Measurements from ENCODE around the gene PACRG.

Gene PACRG

GRCh38 chr6:163019926-163020325 is 292.2 kb downstream of the PACRG start:
- no peak for FAIRE-seq

GRCh38 chr6:163021054-163021453 is 293.3 kb downstream of the PACRG start:
- no peak for FAIRE-seq

- no peak for FAIRE-seq
Observed at GRCh38 chr6:163023700-163024099, 295.9 kb downstream of the PACRG start.

GRCh38 chr6:163026893-163027292 is 299.1 kb downstream of the PACRG start:
- FAIRE-seq: no peak

DNA sequence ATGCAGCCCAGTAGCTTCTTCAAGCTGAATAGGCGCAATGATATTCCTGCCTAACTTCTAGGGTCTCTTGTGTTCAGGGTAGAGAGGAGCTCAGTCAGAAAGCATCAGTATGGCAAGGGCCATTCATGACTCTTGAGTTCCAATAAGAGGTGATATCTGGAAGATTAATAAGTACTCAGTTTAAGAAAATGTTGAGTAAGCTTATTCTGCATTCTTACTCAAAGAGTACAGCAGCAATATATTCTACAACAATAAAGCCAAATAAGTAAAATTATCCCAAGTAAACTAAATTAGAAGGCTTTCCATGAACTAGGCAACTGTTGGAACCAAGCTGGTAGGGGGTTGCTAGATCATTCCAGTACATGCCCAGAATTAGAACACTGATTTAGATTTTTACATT is 303.2 kb downstream of the PACRG start:
- FAIRE-seq: no peak

DNA sequence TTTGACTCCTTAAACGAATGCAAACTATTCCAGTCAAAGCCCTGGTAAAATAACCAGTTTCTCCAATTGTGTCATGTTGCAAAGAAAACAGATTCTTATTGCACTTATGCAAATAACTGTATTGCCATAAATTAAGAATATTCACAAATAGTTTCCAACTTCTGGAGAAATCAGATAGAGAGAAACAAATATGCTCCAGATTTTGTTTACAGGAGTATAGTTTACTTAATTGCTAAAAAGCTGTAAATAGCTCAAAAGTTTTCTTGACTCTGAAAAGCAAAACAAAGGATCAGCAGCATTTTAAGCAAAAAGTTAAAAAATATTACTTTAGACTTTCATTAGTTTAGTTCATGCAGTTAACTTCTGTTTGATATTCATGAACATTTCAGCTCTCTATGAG is 304.2 kb downstream of the PACRG start:
- no peak for FAIRE-seq

GRCh38 chr6:163036160-163036645 is 308.4 kb downstream of the PACRG start:
- no peak for FAIRE-seq

DNA sequence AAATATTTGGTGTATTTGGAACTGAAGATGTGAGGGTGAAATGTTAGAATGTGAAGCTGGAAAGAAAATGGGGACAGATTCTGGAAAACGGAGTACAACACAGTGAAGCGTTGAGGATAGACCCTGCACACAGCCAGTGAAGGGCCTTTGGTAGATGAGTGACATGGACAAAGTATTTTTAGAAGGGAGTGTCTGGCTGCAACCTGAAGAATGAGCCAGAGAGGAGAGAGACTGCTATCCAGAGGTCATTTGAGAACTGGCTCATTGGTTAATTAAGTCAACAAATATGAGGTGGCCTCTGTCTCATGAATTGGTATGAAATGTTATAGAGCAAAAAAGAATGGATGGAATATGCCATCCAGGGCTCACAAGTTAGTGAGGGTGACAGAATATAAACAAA is 310.5 kb downstream of the PACRG start:
- no peak for FAIRE-seq

- FAIRE-seq: no peak
Observed at GRCh38 chr6:163048345-163048744, 320.6 kb downstream of the PACRG start.

DNA sequence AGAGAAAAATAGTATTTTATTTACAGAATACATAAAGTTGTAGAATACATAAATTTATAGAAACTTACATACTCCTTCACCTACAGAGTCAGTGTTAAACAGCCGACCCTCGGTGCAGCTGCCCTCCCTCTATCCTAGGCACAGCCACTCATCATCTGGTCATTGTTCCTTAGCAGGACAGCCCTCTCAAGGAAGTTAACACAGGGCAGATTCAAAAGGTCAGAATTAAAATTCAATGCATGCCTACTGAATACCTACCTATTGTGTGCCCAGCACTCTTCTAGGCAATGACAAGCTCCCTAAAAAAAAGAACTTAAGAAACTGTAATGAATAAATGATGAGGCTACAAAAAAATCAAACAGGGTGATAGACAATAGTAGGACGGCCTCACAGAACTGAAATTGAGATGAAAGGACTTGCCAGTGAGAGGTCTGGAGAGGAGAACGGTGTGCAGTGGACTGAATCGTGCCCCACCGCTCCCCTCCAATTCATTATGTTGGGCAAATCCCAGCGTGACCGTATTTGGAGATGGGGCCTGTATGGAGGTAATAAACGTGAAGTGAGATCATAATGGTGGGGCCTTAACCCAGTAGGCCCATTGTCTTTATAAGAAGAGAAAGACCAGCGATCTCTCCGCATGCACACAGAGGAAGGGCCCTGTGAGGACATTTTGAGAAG is 326.0 kb downstream of the PACRG start:
- no peak for FAIRE-seq

DNA sequence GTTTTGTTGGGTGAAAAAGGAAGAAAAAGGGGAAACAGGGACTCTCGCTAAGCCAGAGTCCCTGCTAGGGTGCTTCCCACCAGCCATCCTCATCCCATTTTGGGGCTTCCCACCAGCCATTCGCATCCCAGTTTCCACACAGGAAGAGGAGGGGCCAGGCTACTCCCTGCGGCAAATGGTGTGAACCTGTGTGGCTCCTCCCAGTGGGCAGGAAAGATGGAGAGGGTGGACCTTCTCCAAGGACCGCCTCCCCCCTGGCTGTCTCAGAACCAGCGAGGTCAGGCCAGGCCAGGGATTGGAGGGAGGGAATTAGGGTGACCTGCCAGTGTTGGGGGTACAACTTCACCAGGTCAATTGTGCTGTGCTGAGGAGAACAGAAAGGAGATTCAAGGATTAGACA is 326.9 kb downstream of the PACRG start:
- no peak for FAIRE-seq

DNA sequence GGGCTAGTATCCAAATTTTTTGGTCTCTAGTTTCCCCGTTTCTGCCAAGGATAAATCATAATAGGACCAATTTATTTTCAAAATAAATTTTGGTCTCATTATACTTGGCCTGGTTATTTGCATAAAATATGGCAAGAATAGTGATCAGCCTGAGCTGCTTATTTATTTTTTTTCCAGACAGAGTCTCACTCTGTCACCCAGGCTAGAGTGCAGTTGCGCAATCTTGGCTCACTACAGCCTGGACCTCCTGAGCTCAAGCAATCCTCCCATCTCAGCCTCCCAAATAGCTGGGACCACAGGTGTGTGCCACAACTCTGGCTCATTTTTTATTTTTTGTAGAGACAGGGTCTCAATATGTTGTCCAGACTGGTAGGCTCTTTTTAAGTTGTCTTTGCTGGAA is 329.5 kb downstream of the PACRG start:
- FAIRE-seq: no peak

GRCh38 chr6:163062790-163063189 is 335.0 kb downstream of the PACRG start:
- FAIRE-seq: no peak

DNA sequence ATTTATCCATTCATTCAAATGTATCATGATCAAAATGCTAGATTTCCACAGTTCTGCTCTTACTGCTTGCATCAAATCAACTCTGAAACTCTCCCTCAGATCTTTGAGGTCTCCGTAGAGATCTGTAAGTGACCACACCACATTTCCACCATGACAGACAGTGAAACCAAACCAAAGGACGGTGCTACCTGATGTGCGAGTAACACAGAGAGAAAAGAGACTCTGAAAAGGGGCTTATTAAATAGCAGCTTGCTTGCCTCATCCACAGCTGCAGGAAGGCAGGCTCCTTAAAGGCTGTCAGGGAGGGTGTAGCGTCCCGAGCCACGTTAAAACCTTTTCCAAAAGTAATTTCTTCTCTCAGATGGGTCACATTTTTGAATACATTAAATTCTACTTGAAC is 335.8 kb downstream of the PACRG start:
- no peak for FAIRE-seq

DNA sequence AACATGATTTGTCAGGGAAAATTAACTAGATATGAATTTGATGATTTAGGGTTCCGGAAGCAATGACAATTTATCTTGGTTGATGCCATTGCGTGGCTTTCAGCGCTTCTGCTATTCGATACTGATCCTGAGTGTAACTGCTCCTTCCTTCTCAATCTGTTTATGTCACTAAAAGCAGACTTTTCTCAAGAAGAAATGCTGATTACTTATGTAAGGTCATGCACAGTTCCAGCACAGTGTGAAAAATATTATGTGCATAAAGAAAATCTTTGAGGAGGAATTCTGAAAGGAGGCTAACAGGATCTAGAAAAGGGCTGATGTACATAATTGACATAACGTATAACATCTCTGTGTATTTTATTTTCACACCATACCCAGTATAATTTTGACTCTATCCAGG is 336.6 kb downstream of the PACRG start:
- FAIRE-seq: no peak

- no peak for FAIRE-seq
Observed at GRCh38 chr6:163066200-163066599, 338.4 kb downstream of the PACRG start.

- no peak for FAIRE-seq
Observed at GRCh38 chr6:163077134-163077533, 349.4 kb downstream of the PACRG start.

DNA sequence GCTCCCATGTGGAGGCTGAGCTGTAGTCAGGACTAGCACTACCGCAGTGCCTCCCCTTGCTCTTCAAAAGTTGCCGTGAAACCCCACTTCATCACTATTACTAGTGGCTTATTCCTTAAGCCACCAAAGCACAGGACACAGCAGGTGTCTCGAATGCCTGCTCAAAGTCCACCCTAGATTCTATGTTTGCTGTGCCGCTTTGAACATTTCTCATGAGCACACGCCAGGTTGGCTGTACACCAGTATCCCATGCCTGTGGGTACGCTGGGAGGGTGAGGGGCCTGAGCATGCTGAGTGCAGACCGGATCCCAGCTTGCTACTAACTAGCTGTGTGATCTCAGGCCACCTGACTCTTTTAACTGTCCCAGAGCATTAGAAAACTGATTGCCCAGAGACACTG is 350.9 kb downstream of the PACRG start:
- FAIRE-seq: no peak

DNA sequence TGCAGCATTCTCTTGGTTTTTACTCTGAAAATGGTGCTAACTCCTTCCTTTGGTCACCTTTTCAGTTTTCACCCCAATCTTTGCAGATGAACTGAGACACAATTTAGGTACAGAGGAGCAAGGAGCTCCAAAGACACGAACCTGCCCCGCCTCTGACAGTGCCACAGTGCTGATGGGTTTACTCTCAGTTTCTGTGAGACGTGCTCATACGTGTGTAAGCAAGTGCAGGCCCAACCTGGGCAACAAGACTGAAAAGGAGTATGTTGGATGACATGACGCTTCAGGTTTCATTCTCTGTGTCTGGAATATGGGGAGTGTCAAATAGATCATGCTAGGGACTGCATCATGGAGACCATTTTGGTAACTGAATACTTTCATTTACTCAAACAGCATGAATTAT is 352.5 kb downstream of the PACRG start:
- no peak for FAIRE-seq

DNA sequence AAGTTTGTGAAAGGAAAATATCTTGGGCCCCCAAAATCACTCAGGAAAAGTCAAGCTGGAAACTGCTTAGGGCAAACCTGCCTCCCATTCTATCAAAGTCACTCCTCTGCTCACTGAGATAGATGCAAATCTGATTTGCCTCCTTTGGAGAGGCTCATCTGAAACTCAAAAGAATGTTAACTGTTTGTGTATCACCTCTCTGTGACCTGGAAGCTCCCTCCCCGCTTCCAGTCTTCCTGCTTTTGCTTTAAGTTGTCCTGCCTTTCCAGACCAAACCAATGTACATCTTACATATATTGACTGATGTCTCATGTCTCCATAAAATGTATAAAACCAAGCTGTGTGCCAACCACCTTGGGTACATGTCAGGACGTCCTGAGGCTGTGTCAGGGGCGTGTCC is 355.4 kb downstream of the PACRG start:
- FAIRE-seq: no peak

- no peak for FAIRE-seq
Observed at GRCh38 chr6:163085426-163085825, 357.7 kb downstream of the PACRG start.

GRCh38 chr6:163085861-163086623 is 358.3 kb downstream of the PACRG start:
- no peak for FAIRE-seq

GRCh38 chr6:163086624-163086920 is 358.8 kb downstream of the PACRG start:
- FAIRE-seq: no peak

- FAIRE-seq: no peak
Observed at GRCh38 chr6:163087981-163088380, 360.2 kb downstream of the PACRG start.

DNA sequence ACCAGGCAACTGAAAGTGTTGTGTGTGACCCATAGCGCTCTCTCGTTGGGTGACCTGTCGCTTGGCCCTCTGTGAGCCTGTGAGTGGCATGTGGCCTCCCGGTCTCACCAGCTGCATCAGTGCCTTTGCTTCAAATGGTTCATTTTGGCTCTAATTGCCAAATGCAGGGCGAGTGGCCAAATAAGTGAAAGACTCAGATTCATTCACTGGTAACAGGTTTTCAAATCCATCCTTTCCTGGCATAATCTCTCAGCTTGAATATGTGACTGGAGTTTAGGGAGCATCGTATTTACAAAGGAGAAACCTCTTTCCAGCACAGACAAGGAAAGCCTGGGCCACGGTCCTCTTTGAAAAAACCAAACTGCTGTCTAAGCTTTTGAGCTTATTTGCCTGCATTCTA is 365.1 kb downstream of the PACRG start:
- no peak for FAIRE-seq

All from islet of Langerhans (tissue), 1 donor.